ENCODE results near the gene MST1R.
"Not testable (repeated sequence)": the region's sequence is repeated elsewhere in the genome, so short reads cannot be mapped to it uniquely, and the experiment has no call there.

Gene MST1R

DNA sequence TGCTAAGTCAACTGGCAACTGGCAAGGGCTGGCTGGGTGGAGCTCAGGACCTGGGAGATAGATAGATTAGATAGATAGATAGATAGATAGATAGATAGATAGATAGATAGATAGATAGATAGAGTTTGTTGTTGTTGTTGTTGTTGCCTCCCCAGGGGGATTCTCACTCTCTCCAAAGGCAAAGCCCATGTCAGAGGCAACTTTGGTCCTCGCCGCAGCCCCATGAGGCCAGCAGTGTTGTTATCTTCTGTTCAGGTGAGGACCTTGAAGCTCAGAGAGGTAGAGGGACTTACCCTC lies 7.4 kb upstream of the MST1R start:
- DNase-seq = no peak

GRCh38 chr3:49910409-49911123 lies 6.9 kb upstream of the MST1R start:
- no peak for DNase-seq

- DNase-seq = no peak
Measured at GRCh38 chr3:49908373-49909199, 4.9 kb upstream of the MST1R start.

DNA sequence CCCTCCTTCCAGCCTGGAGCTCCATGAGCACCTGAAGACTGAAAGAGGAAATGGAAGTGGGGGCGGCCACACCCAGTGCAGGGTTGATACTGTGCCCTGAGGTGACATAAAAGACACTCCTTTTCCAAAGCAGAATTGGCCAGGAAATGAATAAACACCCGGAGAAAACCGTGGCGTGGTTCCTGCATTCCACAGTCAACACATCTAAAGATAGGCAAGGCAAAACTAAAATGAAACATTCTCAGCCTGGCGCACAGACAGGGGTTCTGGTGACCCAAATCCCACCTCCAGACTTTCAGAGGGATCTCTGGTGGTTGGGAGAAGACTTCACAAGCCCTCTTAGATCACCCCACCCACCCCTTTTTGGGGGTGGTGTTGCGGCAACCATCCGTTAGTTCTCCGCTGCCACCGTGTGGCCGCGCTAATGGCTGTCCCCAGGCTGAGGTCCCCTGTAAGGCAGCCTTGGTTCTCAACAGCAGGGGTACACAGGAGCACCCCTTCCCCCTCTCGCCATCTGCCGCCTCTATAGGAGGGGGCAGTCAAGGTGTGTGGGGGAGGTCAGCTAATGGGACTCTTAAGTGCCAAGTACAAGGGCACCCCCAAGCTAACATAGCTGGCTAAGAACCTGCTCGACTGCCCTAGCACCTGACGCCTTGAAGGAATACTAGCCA lies 2.5 kb upstream of the MST1R start:
- peak; percentile 1 to 64 for DNase-seq

DNA sequence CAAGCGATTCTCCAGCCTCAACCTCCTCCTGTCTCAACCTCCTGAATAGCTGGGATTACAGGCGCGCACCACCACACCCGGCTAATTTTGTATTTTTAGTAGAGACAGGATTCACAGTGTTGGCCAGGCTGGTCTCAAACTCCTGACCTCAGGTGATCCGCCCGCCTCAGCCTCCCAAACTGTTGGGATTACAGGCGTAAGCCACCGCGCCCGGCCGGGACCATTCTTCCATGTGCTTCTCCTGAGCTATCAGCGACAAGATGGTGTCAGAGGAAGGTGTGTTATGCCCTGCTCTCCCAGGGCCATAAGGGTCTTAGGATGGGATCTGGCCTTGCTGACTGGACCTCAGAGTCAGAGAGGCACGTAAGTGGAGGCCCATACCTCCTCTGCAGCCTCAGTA lies 775 bp upstream of the MST1R start:
- not testable (repeated sequence) for DNase-seq

DNA sequence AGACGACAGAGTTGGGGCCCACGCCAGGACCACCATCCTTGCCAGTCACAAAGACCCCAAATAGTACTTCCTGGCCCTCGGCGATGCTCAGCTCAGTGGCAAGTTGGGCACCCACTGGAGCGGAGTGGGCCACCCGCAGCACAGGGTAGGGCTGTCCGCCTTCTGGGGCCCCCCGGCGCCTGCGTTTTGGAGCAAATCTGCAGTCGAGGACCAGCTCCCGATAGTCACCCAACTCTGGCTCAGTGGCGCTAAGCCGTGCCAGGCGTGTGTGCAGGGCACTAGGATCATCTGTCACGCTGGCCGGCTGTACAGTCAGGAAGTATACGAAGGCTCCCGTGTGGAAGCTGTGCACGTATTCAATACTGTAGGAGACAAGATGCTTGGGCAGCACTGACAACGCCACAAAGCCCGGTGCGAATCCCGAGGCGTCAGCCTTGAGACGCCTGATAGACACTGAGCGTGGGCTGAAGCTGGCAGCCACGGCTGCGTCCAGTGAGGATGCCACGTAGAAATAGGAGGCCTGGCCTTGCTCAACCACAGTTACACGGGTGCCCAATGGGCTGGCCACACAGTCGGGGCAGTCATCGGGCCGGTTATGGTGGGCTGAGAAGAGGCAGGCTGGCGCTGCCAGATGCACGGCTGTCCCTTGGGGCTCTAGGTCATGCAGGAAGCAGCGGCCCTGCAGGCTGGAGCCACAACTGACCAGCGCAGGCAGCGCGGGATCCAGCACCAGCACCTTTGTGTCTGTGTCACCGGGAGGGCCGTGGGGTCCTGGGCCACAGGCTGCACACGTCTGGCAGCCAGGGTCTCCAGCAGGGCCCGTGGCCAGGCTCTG lies 945 bp downstream of the MST1R start:
- DNase-seq = no peak

- no peak for DNase-seq
Measured at GRCh38 chr3:49901366-49902339, 2.0 kb downstream of the MST1R start.

GRCh38 chr3:49900491-49901153 lies 3.1 kb downstream of the MST1R start:
- DNase-seq = no peak

GRCh38 chr3:49899815-49900214 lies 3.9 kb downstream of the MST1R start:
- peak; percentile 12 to 53 for DNase-seq

GRCh38 chr3:49898991-49899390 lies 4.7 kb downstream of the MST1R start:
- no peak for DNase-seq

DNA sequence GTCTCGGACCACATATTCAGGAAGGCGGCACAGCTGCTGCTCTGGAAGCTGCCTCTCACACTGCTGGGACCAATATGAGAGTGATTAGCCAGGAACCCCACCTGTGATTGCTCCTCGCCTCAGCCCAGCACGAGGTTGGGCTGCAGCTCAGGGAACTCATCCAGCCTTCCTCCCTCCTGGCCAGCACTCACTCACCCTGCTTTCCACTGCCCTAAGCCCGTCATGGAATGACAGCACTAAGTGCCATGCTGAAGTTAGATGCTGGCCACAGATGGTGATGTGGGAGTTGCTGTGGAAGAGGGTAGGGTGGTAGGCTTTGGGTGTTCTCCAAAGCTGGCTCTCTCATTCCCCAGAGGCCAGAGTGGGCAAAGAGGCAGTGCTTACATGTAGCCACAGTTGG lies 7.3 kb downstream of the MST1R start:
- DNase-seq = no peak

GRCh38 chr3:49895791-49896190 lies 7.9 kb downstream of the MST1R start:
- DNase-seq = no peak

GRCh38 chr3:49889296-49889695 lies 14.4 kb downstream of the MST1R start:
- DNase-seq = no peak

DNA sequence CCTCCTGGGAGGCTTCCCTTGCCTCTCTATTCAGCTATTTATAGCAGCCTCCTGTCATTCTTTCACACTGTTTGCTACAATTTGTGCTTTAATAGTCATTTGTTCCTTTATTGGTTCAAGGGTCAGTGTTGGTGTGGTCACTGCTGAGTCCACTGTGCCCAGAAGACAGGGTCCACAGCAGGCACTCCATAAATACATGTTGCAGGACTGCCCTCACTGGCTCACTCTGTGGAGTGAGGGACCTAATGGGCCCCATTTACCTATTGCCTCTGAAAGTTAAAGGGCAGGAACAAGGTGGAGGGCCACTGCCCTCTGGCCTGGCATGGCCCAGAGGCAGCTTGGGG lies 16.8 kb downstream of the MST1R start:
- no peak for DNase-seq

DNA sequence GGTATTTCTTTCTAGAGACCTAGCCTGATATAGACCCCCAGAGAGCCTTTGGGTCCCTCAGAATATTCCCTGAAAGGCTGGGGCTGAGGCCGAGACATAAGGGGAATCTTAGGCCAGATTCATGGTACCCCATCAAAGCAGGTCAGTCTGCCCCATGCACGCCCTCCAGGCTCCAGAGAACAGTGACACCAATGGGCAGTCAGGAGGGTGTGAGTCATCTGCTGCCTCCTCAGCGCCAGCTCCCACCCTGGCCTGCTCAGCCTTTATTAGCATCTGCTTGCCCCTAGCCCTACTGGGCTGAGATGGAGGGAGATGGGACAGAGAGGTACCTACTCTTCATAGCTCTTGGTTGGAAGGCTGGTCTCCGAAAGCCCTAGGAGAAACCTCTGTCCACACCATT lies 19.7 kb downstream of the MST1R start:
- DNase-seq = no peak

GRCh38 chr3:49882166-49882565 lies 21.5 kb downstream of the MST1R start:
- DNase-seq = no peak

DNA sequence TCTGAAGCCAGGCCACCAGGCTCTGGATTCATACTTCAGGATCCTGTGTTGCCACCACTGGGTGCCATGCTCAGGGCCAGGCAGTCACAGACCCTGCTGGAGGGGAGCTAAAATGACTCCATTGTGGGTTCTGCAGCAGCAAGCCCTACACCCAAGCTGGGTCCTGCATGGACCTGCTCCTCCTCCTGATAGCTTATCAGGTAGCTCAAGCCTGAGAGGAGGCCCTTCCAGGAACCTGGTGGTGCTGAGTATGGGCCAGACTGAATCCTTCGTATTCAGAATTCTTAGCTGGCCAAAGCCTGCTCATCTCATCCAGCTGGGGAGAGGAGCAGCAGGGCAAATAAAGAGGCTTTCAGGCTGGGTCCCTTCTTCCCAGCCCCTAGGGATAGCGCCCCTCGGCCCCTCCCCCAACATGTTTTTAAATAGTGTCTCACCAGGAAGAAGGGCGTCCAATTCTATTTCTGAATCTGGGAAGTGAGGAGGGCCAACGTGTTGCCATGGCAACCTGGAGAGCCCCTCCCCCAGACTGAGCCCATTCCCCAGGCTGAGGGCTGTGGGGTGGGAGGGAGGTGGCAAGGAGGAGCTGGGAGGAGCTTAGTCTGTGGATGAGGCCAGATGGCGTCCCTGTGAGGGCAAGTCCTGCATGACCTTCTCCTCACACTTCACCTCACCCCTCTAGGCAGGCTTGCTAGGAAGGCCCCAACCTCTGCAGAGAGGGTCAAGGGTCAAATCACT lies 22.9 kb downstream of the MST1R start:
- peak in 1 of 2 experiments; percentile 13 for DNase-seq

GRCh38 chr3:49879721-49880120 lies 24.0 kb downstream of the MST1R start:
- DNase-seq = no peak

DNA sequence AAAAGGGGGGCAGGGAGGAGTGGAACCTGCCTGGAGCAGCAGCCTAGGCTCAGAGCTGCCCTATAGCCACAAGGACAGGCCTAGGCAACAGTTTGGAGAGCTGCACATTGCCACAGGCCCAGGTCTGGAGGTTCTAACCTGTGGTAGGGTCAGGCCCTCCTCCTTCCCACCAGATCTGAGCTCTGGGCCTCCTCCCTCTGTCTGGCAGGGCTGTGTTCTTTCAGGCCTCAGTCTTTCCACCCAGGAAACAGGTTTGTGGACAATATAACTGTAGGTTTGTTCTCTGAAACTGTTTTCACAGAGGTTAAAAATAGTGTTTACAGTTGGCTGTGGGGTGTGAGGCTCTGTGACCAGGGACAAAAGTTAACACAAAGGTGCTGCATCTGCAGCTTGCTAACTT lies 25.0 kb downstream of the MST1R start:
- DNase-seq = no peak

- DNase-seq = no peak
Measured at GRCh38 chr3:49877716-49878115, 26.0 kb downstream of the MST1R start.

- DNase-seq = no peak
Measured at GRCh38 chr3:49876567-49876966, 27.1 kb downstream of the MST1R start.

Data from NCI-H526 (cell line).